NCI-H446 treated with DMSO at 0.1 percent for 48 hours (cell line): ENCODE measurements around the gene PIR.

ENCODE experiments used
- DNase-seq: peaks from one replicate; lab custom pipeline; 2025; lab: John Stamatoyannopoulos, UW

PIR gene

GRCh38 chrX:15483891-15484290, 9.2 kb downstream of the PIR start:
- no peak for DNase-seq

DNA sequence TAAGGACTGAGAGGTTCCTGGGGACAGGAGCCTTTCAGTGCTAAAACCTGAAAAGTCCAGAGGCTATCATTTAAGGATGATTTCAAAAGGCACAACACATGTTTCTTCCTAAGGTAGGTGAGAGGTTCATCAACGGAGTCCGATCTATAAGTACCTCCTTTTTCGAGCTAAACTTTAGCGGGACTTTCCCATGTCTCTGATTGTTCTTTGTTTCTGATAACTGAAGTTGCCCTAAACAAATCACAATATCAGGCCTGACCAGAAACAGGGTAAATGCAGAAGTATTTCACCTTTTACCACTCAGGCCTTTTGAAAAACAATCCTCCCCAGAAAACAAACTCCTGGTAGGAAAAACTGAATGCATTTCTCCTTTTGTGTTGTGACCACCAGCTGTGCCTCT, 17.6 kb downstream of the PIR start:
- DNase-seq = no peak

DNA sequence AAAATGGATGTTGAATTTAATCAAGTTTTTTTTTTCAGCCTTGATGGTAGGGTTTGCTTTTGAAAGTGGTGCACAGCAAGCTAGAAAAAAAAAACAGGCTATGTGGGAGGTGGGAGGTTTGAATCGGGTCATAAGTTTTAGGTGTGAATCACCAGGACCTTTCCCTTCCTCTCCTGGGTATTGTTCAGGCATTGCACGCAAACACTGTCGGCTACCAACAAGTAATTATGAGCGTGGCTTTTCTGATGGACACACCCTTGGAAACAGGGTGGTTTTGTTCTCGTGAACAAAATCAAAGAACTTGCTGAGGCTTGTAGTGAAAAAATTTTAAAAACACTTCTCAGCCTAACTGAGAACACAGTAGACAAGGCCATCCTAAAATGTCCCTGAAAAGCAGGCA, 18.1 kb downstream of the PIR start:
- DNase-seq = no peak

DNA sequence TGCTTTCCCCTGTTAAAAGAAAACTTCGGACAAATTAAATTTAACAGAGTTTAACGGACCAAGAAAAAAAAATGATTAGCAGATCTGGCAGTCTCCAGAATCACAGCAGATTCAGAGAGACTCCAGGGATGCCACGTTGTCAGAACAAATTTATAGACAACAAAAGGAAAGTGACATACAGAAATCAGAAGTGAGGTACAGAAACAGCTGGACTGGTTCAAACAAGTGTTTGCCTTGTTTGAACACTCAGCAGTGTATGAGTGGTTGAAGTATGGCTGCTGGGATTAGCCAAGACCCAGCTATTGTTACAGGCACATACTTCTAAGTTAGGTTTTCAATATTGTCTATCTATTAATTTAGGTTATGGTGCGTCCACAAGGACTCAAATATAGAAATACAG, 19.1 kb downstream of the PIR start:
- no peak for DNase-seq

GRCh38 chrX:15472531-15472930, 20.6 kb downstream of the PIR start:
- DNase-seq = no peak

GRCh38 chrX:15471028-15471427, 22.1 kb downstream of the PIR start:
- DNase-seq = no peak

DNA sequence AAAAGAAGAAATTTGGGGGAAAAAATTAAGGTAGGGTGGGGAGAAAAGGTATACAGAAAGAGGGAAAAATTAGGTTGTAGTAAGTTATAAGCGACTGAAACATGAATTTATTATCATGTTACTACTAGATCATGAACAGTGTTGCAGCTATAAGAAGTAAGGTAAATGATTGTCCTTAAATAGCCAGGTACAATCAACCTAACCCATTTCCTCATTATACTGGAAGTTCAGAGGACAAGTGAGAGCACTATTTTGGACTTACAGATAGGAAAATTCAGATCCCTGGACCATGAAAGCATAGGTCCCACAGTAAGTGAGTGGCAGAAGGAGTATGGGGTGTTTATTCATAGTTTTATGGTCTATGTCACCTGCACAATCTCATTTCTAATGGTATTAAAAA, 23.5 kb downstream of the PIR start:
- no peak for DNase-seq

GRCh38 chrX:15468036-15468435, 25.1 kb downstream of the PIR start:
- DNase-seq = peak; percentile 31

GRCh38 chrX:15465896-15466651, 27.1 kb downstream of the PIR start:
- DNase-seq = no peak

- DNase-seq = no peak
Observed at GRCh38 chrX:15465347-15465746, 27.8 kb downstream of the PIR start.

GRCh38 chrX:15464704-15465103, 28.4 kb downstream of the PIR start:
- DNase-seq = no peak

- peak; percentile 37 for DNase-seq
Observed at GRCh38 chrX:15451913-15452312, 41.2 kb downstream of the PIR start.

DNA sequence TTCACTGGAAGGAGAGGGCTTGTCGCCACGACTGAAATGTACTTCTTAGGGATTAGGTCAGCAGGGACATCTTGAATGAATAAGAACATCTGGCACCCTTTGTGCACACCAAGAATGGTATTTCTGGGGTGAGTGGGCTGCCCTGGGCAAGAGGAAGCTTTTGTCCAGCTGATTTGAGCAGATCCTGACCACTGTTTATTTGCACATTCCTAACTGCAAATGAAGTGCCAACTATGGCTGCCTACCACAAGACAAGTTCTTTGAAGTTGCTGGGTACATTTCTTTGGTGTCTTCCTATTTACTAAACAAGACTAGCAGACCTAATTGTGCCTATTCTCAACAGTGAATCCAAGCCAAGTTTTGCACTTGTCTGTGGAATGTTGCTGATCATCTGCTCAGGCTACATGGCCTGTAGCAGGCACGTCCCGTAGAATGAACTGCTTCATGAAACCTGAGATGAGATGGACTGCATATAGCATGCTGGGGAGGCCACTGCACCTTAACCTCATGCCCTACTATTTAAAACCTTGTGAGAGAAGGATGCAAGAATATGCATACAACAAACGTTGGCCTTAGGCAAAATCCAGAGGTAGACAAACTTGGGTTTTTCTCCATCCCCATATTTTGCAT, 45.0 kb downstream of the PIR start:
- no peak for DNase-seq

DNA sequence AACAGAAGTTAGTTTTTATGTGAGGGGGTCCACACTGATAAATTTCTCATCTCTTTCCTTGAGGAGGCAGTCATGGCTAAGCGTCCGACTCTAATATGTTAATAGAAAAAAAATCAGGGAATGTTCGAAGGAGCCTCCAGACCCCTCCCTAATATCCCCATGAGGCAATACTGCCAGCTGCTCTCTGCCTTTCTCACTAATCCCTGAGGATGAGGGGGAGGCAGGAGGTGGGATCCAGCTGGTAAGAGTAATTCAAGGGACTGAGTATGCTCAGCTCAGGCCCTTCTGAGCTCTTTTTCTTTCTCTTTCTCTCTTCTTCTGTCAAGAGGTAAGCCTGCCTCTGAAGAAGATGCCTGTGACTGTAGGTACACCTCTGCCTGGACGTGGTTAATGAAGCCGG, 51.7 kb downstream of the PIR start:
- DNase-seq = no peak

GRCh38 chrX:15438332-15438731, 54.8 kb downstream of the PIR start:
- no peak for DNase-seq

DNA sequence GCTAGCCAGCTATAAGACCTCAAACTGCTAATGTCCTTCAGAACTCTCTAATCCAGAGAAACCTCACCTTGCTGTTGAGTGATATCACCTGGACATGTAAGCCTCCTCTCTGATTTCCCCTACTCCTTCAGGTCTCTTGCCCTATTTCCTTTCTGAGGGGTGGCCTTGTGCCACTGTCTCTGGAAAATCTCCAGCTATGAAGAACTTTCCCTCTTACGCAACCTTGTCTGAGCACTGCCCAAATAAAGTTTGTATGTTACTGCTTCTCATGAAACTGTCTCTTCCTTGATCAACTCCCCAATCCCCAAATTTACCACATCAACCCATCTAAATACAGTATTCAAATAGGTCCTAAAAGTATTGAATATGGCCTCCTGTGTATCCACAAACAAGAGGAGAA, 55.4 kb downstream of the PIR start:
- no peak for DNase-seq

DNA sequence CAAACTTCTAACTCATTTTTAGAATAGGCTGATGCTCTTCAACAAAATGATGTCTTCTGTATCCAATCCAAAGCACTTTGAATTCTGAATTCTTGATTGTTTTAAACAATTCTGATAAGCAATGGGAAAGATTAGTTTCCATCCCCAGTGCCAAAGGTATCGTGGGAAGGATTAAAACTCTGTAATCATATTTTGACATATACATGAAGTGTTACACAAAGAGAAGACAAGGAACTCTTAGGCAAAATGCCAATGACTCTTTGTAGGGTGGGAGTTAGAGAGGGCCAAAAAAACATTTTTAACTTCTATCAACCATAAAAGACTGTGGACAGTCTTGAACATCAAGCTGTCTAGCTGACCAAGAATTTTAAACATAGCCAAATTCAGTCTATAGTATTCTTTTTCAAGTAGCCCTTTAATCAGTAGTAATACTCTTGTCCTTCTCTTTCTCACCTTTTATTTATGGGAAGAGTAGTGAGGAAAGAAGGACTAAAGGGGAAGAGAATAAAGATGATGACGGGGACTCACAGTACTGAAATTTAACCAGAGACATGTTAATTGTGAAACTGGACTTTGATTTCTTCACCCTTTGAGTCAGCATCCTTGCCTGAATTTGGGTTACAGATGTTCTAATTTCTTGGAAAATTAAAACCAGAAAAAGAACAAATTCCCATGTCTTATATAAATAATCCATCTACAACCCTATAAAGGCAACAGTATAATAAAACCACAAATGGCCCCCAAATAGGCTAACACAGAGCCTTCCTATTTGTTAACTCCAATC, 57.1 kb downstream of the PIR start:
- no peak for DNase-seq

- no peak for DNase-seq
Observed at GRCh38 chrX:15434205-15434604, 58.9 kb downstream of the PIR start.

- no peak for DNase-seq
Observed at GRCh38 chrX:15430584-15430983, 62.5 kb downstream of the PIR start.

DNA sequence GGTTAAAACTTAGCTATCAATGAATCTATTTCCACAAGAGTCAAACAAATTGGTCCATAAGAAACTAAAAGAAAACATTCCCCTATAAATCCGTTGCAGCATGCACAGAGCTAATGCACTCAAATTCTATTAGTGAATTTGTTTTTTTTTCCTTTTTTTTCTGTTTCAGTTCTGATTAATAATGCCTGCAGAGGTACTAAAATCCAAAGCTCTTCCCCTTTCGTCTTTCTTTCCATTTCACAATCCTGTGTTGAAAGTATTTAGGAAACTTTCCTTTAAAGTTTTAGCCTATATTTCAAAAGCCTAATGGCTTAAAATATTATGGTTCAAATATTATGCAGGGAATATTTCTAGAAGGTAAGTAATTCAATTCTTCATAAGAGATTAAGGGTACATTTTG, 63.1 kb downstream of the PIR start:
- DNase-seq = no peak

GRCh38 chrX:15425024-15425423, 68.1 kb downstream of the PIR start:
- DNase-seq = no peak

- DNase-seq = no peak
Observed at GRCh38 chrX:15418707-15419181, 74.4 kb downstream of the PIR start.
